Activated CD4-positive, alpha-beta T cell treated with anti-CD3 and anti-CD28 coated beads, Interleukin-2, amount 50 U/mL, for 4 hours (primary cell): ENCODE data around the gene PEX1.
A peak's percentile ranks its signal among the peaks of the same experiment; 100 is the strongest.
"Not testable (repeated sequence)": the region's sequence is repeated elsewhere in the genome, so short reads cannot be mapped to it uniquely, and the experiment has no call there.

Source experiments
- DNase-seq, 2 experiments: peaks; one replicate each; pipeline ENCODE4 v3.0.0-alpha.2; 2020

PEX1 gene

GRCh38 chr7:92503767-92504166 is 24.6 kb downstream of the PEX1 start:
- DNase-seq: no peak

- no peak for DNase-seq
These were observed 29.8 kb downstream of the PEX1 start for GRCh38 chr7:92498557-92498956.

- DNase-seq: no peak
These were observed 31.4 kb downstream of the PEX1 start for GRCh38 chr7:92496876-92497275.

- no peak for DNase-seq
These were observed 38.7 kb downstream of the PEX1 start for GRCh38 chr7:92489634-92490033.

GRCh38 chr7:92487804-92488203 is 40.5 kb downstream of the PEX1 start:
- DNase-seq: no peak

GRCh38 chr7:92485974-92486373 is 42.3 kb downstream of the PEX1 start:
- no peak for DNase-seq

- no peak for DNase-seq
These were observed 42.9 kb downstream of the PEX1 start for GRCh38 chr7:92485267-92485892.

GRCh38 chr7:92484226-92484625 is 44.1 kb downstream of the PEX1 start:
- DNase-seq: not testable (repeated sequence)

- not testable (repeated sequence) for DNase-seq
These were observed 44.7 kb downstream of the PEX1 start for GRCh38 chr7:92483624-92484023.

GRCh38 chr7:92479146-92479545 is 49.2 kb downstream of the PEX1 start:
- not testable (repeated sequence) for DNase-seq

- no peak for DNase-seq
These were observed 49.6 kb downstream of the PEX1 start for GRCh38 chr7:92478711-92479110.

GRCh38 chr7:92478095-92478494 is 50.2 kb downstream of the PEX1 start:
- no peak for DNase-seq

GRCh38 chr7:92477681-92478080 is 50.6 kb downstream of the PEX1 start, which contains the start of gene ERVW-1:
TSS of gene ERVW-1 (minus strand) at chr7:92477946. CDS start at chr7:92470381, 7,565 bp downstream.
- DNase-seq: not testable (repeated sequence)

GRCh38 chr7:92475851-92476590 is 52.3 kb downstream of the PEX1 start:
- not testable (repeated sequence) for DNase-seq

- DNase-seq: not testable (repeated sequence)
These were observed 53.0 kb downstream of the PEX1 start for GRCh38 chr7:92475261-92475770.

GRCh38 chr7:92473989-92474388 is 54.3 kb downstream of the PEX1 start:
- DNase-seq: not testable (repeated sequence)

- DNase-seq: not testable (repeated sequence)
These were observed 59.7 kb downstream of the PEX1 start for GRCh38 chr7:92468589-92468988.

GRCh38 chr7:92466682-92467081 is 61.6 kb downstream of the PEX1 start:
- no peak for DNase-seq

- no peak for DNase-seq
These were observed 63.8 kb downstream of the PEX1 start for GRCh38 chr7:92464515-92464914.

GRCh38 chr7:92462560-92462959 is 65.8 kb downstream of the PEX1 start:
- no peak for DNase-seq

GRCh38 chr7:92461027-92462003 is 67.0 kb downstream of the PEX1 start:
- peak; percentile 1 to 7 for DNase-seq

- DNase-seq: no peak
These were observed 67.8 kb downstream of the PEX1 start for GRCh38 chr7:92460510-92460909.

GRCh38 chr7:92460109-92460508 is 68.2 kb downstream of the PEX1 start:
- DNase-seq: no peak
